ENCODE results near the gene PGAM5.

GRCh38 chr12:132729541-132730320 lies 19.1 kb downstream of the PGAM5 start:
- TF ChIP-seq, protein P1, sequence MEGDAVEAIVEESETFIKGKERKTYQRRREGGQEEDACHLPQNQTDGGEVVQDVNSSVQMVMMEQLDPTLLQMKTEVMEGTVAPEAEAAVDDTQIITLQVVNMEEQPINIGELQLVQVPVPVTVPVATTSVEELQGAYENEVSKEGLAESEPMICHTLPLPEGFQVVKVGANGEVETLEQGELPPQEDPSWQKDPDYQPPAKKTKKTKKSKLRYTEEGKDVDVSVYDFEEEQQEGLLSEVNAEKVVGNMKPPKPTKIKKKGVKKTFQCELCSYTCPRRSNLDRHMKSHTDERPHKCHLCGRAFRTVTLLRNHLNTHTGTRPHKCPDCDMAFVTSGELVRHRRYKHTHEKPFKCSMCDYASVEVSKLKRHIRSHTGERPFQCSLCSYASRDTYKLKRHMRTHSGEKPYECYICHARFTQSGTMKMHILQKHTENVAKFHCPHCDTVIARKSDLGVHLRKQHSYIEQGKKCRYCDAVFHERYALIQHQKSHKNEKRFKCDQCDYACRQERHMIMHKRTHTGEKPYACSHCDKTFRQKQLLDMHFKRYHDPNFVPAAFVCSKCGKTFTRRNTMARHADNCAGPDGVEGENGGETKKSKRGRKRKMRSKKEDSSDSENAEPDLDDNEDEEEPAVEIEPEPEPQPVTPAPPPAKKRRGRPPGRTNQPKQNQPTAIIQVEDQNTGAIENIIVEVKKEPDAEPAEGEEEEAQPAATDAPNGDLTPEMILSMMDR (conservative IDR thresholded peaks at IDR 0.05; ENCODE audit: low read depth, low read length) = no peak
- TF ChIP-seq POLR2A (IDR thresholded peaks at IDR 0.05; ENCODE audit: low read depth, low read length) (no peak), CEBPB (IDR thresholded peaks at IDR 0.05; ENCODE audit: low read depth, low read length) (no peak), RAD21 (IDR thresholded peaks at IDR 0.05; ENCODE audit: low read length) (no peak), MXI1 (IDR thresholded peaks at IDR 0.05; ENCODE audit: borderline replicate concordance, low read depth, low read length) (no peak), FOS (IDR thresholded peaks at IDR 0.05; ENCODE audit: low read depth, low read length) (no peak), BHLHE40 (IDR thresholded peaks at IDR 0.05; ENCODE audit: low read depth, low read length) (no peak), SMC3 (IDR thresholded peaks at IDR 0.05; ENCODE audit: low read depth, low read length) (no peak)
- TF ChIP-seq, protein P2, sequence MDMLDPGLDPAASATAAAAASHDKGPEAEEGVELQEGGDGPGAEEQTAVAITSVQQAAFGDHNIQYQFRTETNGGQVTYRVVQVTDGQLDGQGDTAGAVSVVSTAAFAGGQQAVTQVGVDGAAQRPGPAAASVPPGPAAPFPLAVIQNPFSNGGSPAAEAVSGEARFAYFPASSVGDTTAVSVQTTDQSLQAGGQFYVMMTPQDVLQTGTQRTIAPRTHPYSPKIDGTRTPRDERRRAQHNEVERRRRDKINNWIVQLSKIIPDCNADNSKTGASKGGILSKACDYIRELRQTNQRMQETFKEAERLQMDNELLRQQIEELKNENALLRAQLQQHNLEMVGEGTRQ (IDR thresholded peaks at IDR 0.05; ENCODE audit: low read depth, low read length) = no peak
